K562 (cell line): ENCODE data around the gene AGFG2. TPM values are rescaled to one million over a fixed set of nuclear protein-coding genes. Genes with fewer than 3 reads are reported as not detected.

Experiments used
- CREM ChIP-seq: IDR thresholded peaks from 2 replicates; pipeline ENCODE4 v1.6.1; 2014; ENCODE audit warnings: antibody characterized with exemption, low read depth
- ELF1 ChIP-seq: fragments of 200-800 bp; sonication (Bioruptor generic); IDR thresholded peaks from 2 replicates; pipeline ENCODE4 v1.6.1; 2016; ENCODE audit warnings: missing genetic modification characterization, missing compliant biosample characterization
- GABPB2 ChIP-seq: fragments of 250-450 bp; sonication (Bioruptor Pico); conservative IDR thresholded peaks from 2 replicates; pipeline ENCODE4 v1.5.1; 2021; ENCODE audit warnings: mild to moderate bottlenecking
- JUNB ChIP-seq: fragments of 450-650 bp; formaldehyde crosslinking; conservative IDR thresholded peaks from 2 replicates; pipeline ENCODE4 v1.4.0; 2020; ENCODE audit warnings: mild to moderate bottlenecking
- KDM1A ChIP-seq, 2 experiments: fragments of 450-650 bp; IDR thresholded peaks; 2 replicates each; pipeline ENCODE4 v1.6.1; 2016; ENCODE audit warnings: mild to moderate bottlenecking in 2 of 2
- MYNN ChIP-seq, 2 experiments: sonication (generic); formaldehyde crosslinking in 1 of 2; IDR thresholded peaks; 2 replicates each; pipeline versions ENCODE4 v1.5.0 to v1.6.1; 2016 to 2020; ENCODE audit warnings: antibody characterized with exemption in 1 of 2, missing genetic modification reagents in 1 of 2
- RB1 ChIP-seq: fragments of 450-650 bp; IDR thresholded peaks from 2 replicates; pipeline ENCODE4 v1.6.1; 2017; ENCODE audit warnings: low read depth, mild to moderate bottlenecking
- ZNF140 ChIP-seq: fragments of 250-450 bp; sonication (Bioruptor Pico); IDR thresholded peaks from 2 replicates; pipeline ENCODE4 v1.8.0; 2021; ENCODE audit warnings: moderate library complexity, mild to moderate bottlenecking, inconsistent platforms
- polyA plus RNA-seq, 8 experiments: library from polyadenylated mRNA; depleted of rRNA in 4 of 8; stranded (reverse) in 5 of 8; unstranded in 3 of 8; fragments of >200 nt; fragmentation: Nextera tagmentation in 2 of 8; fragmentation: Illumina TruSeq in 1 of 8; extraction: Ambion mirVana in 2 of 8; extraction: Trizol in 1 of 8; gene quantifications; 2 replicates each; pipeline versions ENCODE4 v1.2.1 to v1.2.3, GENCODE V29; 2011 to 2014; ENCODE audit warnings: inconsistent platforms in 1 of 8, missing spikeins in 1 of 8
- total RNA-seq, 7 experiments: library from RNA; depleted of rRNA in 6 of 7; stranded (reverse); fragments of >200 nt in 6 of 7; fragmentation: Illumina TruSeq in 2 of 7; extraction: Trizol in 2 of 7; gene quantifications; 2 replicates each; pipeline versions ENCODE4 v1.2.1 to v1.2.3, GENCODE V29; 2011 to 2021; ENCODE audit warnings: low replicate concordance in 1 of 7
- TF ChIP-seq, protein P1 (sequence below): fragments of 450-650 bp; IDR thresholded peaks from 2 replicates; pipeline ENCODE4 v1.6.1; 2016; ENCODE audit warnings: mild to moderate bottlenecking, moderate library complexity
- TF ChIP-seq, protein P2 (sequence below), 2 experiments: fragments of 200-800 bp in 1 of 2; sonication (Bioruptor generic) in 1 of 2; sonication (generic) in 1 of 2; formaldehyde crosslinking in 1 of 2; IDR thresholded peaks in 1 of 2; conservative IDR thresholded peaks in 1 of 2; 2 replicates each; pipeline versions ENCODE4 v1.5.0 to v1.6.1; 2016 to 2020; ENCODE audit warnings: missing compliant biosample characterization in 1 of 2, missing genetic modification characterization in 1 of 2, missing genetic modification reagents in 1 of 2
- TF ChIP-seq, protein P3 (sequence below): IDR thresholded peaks from 2 replicates; pipeline ENCODE4 v1.6.1; 2011; ENCODE audit warnings: borderline replicate concordance, low read depth, mild to moderate bottlenecking, moderate library complexity, low read length; ENCODE audit not compliant: insufficient read depth, poor library complexity, severe bottlenecking

Gene AGFG2
- total and polyA plus RNA-seq, 9 of the 15 experiments (the other 6 are each of a cell fraction or from before 2014, with no cell fraction given) = 0.31 to 23.1 (median 6.5) TPM

- TF ChIP-seq, protein P1, sequence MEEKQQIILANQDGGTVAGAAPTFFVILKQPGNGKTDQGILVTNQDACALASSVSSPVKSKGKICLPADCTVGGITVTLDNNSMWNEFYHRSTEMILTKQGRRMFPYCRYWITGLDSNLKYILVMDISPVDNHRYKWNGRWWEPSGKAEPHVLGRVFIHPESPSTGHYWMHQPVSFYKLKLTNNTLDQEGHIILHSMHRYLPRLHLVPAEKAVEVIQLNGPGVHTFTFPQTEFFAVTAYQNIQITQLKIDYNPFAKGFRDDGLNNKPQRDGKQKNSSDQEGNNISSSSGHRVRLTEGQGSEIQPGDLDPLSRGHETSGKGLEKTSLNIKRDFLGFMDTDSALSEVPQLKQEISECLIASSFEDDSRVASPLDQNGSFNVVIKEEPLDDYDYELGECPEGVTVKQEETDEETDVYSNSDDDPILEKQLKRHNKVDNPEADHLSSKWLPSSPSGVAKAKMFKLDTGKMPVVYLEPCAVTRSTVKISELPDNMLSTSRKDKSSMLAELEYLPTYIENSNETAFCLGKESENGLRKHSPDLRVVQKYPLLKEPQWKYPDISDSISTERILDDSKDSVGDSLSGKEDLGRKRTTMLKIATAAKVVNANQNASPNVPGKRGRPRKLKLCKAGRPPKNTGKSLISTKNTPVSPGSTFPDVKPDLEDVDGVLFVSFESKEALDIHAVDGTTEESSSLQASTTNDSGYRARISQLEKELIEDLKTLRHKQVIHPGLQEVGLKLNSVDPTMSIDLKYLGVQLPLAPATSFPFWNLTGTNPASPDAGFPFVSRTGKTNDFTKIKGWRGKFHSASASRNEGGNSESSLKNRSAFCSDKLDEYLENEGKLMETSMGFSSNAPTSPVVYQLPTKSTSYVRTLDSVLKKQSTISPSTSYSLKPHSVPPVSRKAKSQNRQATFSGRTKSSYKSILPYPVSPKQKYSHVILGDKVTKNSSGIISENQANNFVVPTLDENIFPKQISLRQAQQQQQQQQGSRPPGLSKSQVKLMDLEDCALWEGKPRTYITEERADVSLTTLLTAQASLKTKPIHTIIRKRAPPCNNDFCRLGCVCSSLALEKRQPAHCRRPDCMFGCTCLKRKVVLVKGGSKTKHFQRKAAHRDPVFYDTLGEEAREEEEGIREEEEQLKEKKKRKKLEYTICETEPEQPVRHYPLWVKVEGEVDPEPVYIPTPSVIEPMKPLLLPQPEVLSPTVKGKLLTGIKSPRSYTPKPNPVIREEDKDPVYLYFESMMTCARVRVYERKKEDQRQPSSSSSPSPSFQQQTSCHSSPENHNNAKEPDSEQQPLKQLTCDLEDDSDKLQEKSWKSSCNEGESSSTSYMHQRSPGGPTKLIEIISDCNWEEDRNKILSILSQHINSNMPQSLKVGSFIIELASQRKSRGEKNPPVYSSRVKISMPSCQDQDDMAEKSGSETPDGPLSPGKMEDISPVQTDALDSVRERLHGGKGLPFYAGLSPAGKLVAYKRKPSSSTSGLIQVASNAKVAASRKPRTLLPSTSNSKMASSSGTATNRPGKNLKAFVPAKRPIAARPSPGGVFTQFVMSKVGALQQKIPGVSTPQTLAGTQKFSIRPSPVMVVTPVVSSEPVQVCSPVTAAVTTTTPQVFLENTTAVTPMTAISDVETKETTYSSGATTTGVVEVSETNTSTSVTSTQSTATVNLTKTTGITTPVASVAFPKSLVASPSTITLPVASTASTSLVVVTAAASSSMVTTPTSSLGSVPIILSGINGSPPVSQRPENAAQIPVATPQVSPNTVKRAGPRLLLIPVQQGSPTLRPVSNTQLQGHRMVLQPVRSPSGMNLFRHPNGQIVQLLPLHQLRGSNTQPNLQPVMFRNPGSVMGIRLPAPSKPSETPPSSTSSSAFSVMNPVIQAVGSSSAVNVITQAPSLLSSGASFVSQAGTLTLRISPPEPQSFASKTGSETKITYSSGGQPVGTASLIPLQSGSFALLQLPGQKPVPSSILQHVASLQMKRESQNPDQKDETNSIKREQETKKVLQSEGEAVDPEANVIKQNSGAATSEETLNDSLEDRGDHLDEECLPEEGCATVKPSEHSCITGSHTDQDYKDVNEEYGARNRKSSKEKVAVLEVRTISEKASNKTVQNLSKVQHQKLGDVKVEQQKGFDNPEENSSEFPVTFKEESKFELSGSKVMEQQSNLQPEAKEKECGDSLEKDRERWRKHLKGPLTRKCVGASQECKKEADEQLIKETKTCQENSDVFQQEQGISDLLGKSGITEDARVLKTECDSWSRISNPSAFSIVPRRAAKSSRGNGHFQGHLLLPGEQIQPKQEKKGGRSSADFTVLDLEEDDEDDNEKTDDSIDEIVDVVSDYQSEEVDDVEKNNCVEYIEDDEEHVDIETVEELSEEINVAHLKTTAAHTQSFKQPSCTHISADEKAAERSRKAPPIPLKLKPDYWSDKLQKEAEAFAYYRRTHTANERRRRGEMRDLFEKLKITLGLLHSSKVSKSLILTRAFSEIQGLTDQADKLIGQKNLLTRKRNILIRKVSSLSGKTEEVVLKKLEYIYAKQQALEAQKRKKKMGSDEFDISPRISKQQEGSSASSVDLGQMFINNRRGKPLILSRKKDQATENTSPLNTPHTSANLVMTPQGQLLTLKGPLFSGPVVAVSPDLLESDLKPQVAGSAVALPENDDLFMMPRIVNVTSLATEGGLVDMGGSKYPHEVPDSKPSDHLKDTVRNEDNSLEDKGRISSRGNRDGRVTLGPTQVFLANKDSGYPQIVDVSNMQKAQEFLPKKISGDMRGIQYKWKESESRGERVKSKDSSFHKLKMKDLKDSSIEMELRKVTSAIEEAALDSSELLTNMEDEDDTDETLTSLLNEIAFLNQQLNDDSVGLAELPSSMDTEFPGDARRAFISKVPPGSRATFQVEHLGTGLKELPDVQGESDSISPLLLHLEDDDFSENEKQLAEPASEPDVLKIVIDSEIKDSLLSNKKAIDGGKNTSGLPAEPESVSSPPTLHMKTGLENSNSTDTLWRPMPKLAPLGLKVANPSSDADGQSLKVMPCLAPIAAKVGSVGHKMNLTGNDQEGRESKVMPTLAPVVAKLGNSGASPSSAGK = no peak
- TF ChIP-seq JUNB (CRISPR knock-in tag) (no peak), CREM (0 out of 2 replicates have a peak, but pooled peaks have one; percentile 4), ELF1 (0 out of 2 replicates have a peak, but pooled peaks have one; percentile 17), MYNN (IDR thresholded peaks at IDR 0.05) (no peak), MYNN (CRISPR knock-in tag; IDR thresholded peaks at IDR 0.05) (no peak), RB1 (no peak), ZNF140 (no peak), GABPB2 (CRISPR knock-in tag) (no peak), KDM1A (IDR thresholded peaks at IDR 0.05) (peak in 1 of 2 experiments; percentile 64; a peak in 1 of 4 replicates)
- TF ChIP-seq, protein P2, sequence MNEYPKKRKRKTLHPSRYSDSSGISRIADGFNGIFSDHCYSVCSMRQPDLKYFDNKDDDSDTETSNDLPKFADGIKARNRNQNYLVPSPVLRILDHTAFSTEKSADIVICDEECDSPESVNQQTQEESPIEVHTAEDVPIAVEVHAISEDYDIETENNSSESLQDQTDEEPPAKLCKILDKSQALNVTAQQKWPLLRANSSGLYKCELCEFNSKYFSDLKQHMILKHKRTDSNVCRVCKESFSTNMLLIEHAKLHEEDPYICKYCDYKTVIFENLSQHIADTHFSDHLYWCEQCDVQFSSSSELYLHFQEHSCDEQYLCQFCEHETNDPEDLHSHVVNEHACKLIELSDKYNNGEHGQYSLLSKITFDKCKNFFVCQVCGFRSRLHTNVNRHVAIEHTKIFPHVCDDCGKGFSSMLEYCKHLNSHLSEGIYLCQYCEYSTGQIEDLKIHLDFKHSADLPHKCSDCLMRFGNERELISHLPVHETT (CRISPR knock-in tag; conservative IDR thresholded peaks at IDR 0.05 in 1 of 2, IDR thresholded peaks at IDR 0.05 in 1 of 2) = no peak
- TF ChIP-seq, protein P3, sequence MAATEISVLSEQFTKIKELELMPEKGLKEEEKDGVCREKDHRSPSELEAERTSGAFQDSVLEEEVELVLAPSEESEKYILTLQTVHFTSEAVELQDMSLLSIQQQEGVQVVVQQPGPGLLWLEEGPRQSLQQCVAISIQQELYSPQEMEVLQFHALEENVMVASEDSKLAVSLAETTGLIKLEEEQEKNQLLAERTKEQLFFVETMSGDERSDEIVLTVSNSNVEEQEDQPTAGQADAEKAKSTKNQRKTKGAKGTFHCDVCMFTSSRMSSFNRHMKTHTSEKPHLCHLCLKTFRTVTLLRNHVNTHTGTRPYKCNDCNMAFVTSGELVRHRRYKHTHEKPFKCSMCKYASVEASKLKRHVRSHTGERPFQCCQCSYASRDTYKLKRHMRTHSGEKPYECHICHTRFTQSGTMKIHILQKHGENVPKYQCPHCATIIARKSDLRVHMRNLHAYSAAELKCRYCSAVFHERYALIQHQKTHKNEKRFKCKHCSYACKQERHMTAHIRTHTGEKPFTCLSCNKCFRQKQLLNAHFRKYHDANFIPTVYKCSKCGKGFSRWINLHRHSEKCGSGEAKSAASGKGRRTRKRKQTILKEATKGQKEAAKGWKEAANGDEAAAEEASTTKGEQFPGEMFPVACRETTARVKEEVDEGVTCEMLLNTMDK = no peak
Observed at GRCh38 chr7:100532165-100533022, 6.6 kb upstream of the AGFG2 start (continued).
